Measurements from ENCODE around the gene ARRDC2.
"Not testable (repeated sequence)": the region's sequence is repeated elsewhere in the genome, so short reads cannot be mapped to it uniquely, and the experiment has no call there.

The ARRDC2 gene

GRCh38 chr19:17993076-17993813 is 14.7 kb upstream of the ARRDC2 start:
- DNase-seq = no peak

GRCh38 chr19:17996826-17997316 is 11.1 kb upstream of the ARRDC2 start:
- DNase-seq = peak; percentile 90

GRCh38 chr19:17997969-17998826 is 9.8 kb upstream of the ARRDC2 start:
- DNase-seq = no peak

- no peak for DNase-seq
These were observed 9.2 kb upstream of the ARRDC2 start for GRCh38 chr19:17998827-17999150.

GRCh38 chr19:17999684-18000479 is 8.1 kb upstream of the ARRDC2 start:
- no peak for DNase-seq

- DNase-seq = no peak
These were observed 7.5 kb upstream of the ARRDC2 start for GRCh38 chr19:18000480-18000914.

GRCh38 chr19:18000915-18001776 is 6.8 kb upstream of the ARRDC2 start:
- peak; percentile 96 for DNase-seq

GRCh38 chr19:18001777-18002345 is 6.1 kb upstream of the ARRDC2 start:
- no peak for DNase-seq

GRCh38 chr19:18002347-18002850 is 5.6 kb upstream of the ARRDC2 start:
- DNase-seq = peak; percentile 42

GRCh38 chr19:18005750-18006149 is 2.2 kb upstream of the ARRDC2 start:
- DNase-seq = not testable (repeated sequence)

- DNase-seq = peak; percentile 87
These were observed 690 bp upstream of the ARRDC2 start for GRCh38 chr19:18007044-18007916.

GRCh38 chr19:18008814-18009213 is 844 bp downstream of the ARRDC2 start:
- DNase-seq = no peak

- peak; percentile 53 for DNase-seq
These were observed 1.6 kb downstream of the ARRDC2 start for GRCh38 chr19:18009412-18010066.

GRCh38 chr19:18010149-18010548 is 2.2 kb downstream of the ARRDC2 start:
- DNase-seq = no peak

GRCh38 chr19:18013210-18014111 is 5.5 kb downstream of the ARRDC2 start:
- peak; percentile 37 for DNase-seq

GRCh38 chr19:18014197-18014596 is 6.2 kb downstream of the ARRDC2 start:
- peak; percentile 79 for DNase-seq

GRCh38 chr19:18016209-18016910 is 8.4 kb downstream of the ARRDC2 start:
- no peak for DNase-seq

Data from CD4-positive, alpha-beta T cell treated with Interleukin-6 for 4 hours (primary cell).